HepG2 (cell line): ENCODE results near the gene LINS1. TPM values are rescaled to one million over a fixed set of nuclear protein-coding genes. Genes with fewer than 3 reads are reported as not detected.

Source experiments
- ATAC-seq: fragments of 200-7000 bp; cut with Tn5 transposase; 3 replicates; pipeline ENCODE4 v1.9.1; 2020; ENCODE audit warnings: mild to moderate bottlenecking, moderate library complexity
- BruUV-seq: library from RNA; stranded (reverse); fragments of 400-500 nt; replicated peaks from 2 replicates; lab custom pipeline; 2021; lab: Mats Ljungman, UMichigan
- CTCF ChIA-PET: fragments of 300-600 bp; formaldehyde crosslinking; extraction: SDS; loops from one replicate; lab custom pipeline; 2021; ENCODE audit warnings: low total read pairs, inconsistent platforms, low intra/inter-chr PET ratio; lab: Yijun Ruan, JAX
- POLR2A ChIA-PET: fragments of 350-600 bp; sonication (Branson Sonifier 250); formaldehyde crosslinking; loops from one replicate; lab custom pipeline; 2020; ENCODE audit warnings: antibody characterized with exemption, inconsistent platforms; lab: Yijun Ruan, JAX
- DNase-seq: peaks from one replicate; pipeline ENCODE4 v3.0.0-alpha.2; 2015; ENCODE audit warnings: low spot score
- FAIRE-seq: peaks from 3 replicates; lab custom pipeline; 2011; peaks lifted over from hg19 to GRCh38; lab: Jason Lieb, UNC
- H2AFZ ChIP-seq: one replicate; pipeline ENCODE4 v1.6.1; 2011; ENCODE audit warnings: low read length, inconsistent platforms
- H3K27ac ChIP-seq: fragments of 300-600 bp; 3 replicates; pipeline ENCODE4 v1.8.0; 2011; ENCODE audit warnings: mixed run types, mild to moderate bottlenecking, mixed read lengths, low read length, inconsistent platforms; ENCODE audit not compliant: insufficient read depth; ENCODE audit errors: extremely low read length
- H3K27me3 ChIP-seq, 2 experiments: fragments of 200-600 bp in 1 of 2; 2 replicates in 1 of 2; 3 replicates in 1 of 2; pipeline versions ENCODE4 v1.6.0 to v1.8.0; 2011; ENCODE audit warnings: low read length in 2 of 2, mild to moderate bottlenecking in 2 of 2, moderate library complexity in 2 of 2, inconsistent platforms in 1 of 2; ENCODE audit not compliant: insufficient read depth in 2 of 2, control insufficient read depth in 1 of 2
- H3K36me3 ChIP-seq, 2 experiments: fragments of 200-600 bp in 1 of 2; replicated peaks in 1 of 2; 2 replicates in 1 of 2; 3 replicates in 1 of 2; pipeline versions ENCODE4 v1.5.1 to v1.8.0; 2011; ENCODE audit warnings: low read length in 2 of 2, inconsistent platforms in 1 of 2; ENCODE audit not compliant: insufficient read depth in 2 of 2, control insufficient read depth in 1 of 2
- H3K4me1 ChIP-seq: 2 replicates; pipeline ENCODE4 v1.5.1; 2012; ENCODE audit warnings: low read length, inconsistent platforms; ENCODE audit not compliant: insufficient read depth
- H3K4me2 ChIP-seq: 2 replicates; pipeline ENCODE4 v1.6.0; 2011; ENCODE audit warnings: low read depth, low read length, inconsistent platforms
- H3K4me3 ChIP-seq, 3 experiments: fragments of 200-600 bp in 1 of 3; sonication (generic), shearing (Covaris generic) in 1 of 3; replicated peaks in 1 of 3; 2 replicates each; pipeline ENCODE4 v1.5.1; 2011 to 2016; ENCODE audit warnings: low read length in 3 of 3, inconsistent platforms in 2 of 3, low read depth in 2 of 3, mild to moderate bottlenecking in 2 of 3, control low read depth in 1 of 3, mixed read lengths in 1 of 3; ENCODE audit not compliant: insufficient read depth in 1 of 3
- H3K79me2 ChIP-seq: one replicate; pipeline ENCODE4 v1.6.1; 2011; ENCODE audit warnings: low read length, inconsistent platforms; ENCODE audit not compliant: insufficient read depth
- H3K9ac ChIP-seq: 2 replicates; pipeline ENCODE4 v1.6.0; 2011; ENCODE audit warnings: mild to moderate bottlenecking, low read depth, low read length, inconsistent platforms; ENCODE audit not compliant: insufficient read depth
- H3K9me3 ChIP-seq: 2 replicates; pipeline ENCODE4 v1.5.1; 2012; ENCODE audit warnings: mild to moderate bottlenecking, low read length
- H4K20me1 ChIP-seq: 2 replicates; pipeline ENCODE4 v1.6.0; 2011; ENCODE audit warnings: inconsistent platforms, mild to moderate bottlenecking, low read length, moderate library complexity; ENCODE audit not compliant: insufficient read depth
- HOXA5 ChIP-seq: sonication (generic); formaldehyde crosslinking; IDR thresholded peaks from 2 replicates; pipeline ENCODE4 v1.4.0; 2020; ENCODE audit warnings: missing genetic modification reagents
- JUND ChIP-seq: sonication (generic); formaldehyde crosslinking; IDR thresholded peaks from 2 replicates; pipeline ENCODE4 v1.8.0; 2022; ENCODE audit warnings: mild to moderate bottlenecking, missing genetic modification reagents
- KDM3A ChIP-seq: IDR thresholded peaks from 2 replicates; pipeline ENCODE4 v1.6.1; 2018; ENCODE audit warnings: low read depth, missing compliant biosample characterization
- KMT2A ChIP-seq: sonication (generic); formaldehyde crosslinking; IDR thresholded peaks from 2 replicates; pipeline ENCODE4 v1.4.0; 2020; ENCODE audit warnings: missing genetic modification reagents
- POLR2A ChIP-seq, 2 experiments: IDR thresholded peaks; 2 replicates each; pipeline ENCODE4 v1.6.1; 2011; ENCODE audit warnings: low read depth in 2 of 2, low read length in 2 of 2, mild to moderate bottlenecking in 1 of 2, moderate library complexity in 1 of 2; ENCODE audit not compliant: insufficient read depth in 1 of 2
- SP5 ChIP-seq: IDR thresholded peaks from 2 replicates; pipeline ENCODE4 v1.6.1; 2016; ENCODE audit warnings: low read depth, borderline replicate concordance
- ZFAT ChIP-seq: sonication (generic); formaldehyde crosslinking; conservative IDR thresholded peaks from 2 replicates; pipeline ENCODE4 v1.8.1; 2023; ENCODE audit warnings: missing genetic modification reagents, inconsistent platforms
- WGBS: methylation state at CpG from one replicate; pipeline ENCODE4 v1.1.6; 2017; ENCODE audit warnings: low lambda C conversion rate; 5-methylcytosine and 5-hydroxymethylcytosine counted together
- in situ Hi-C: cut with HindIII; loops from 2 replicates; pipeline ENCODE4 v1.10.0; 2017; ENCODE audit warnings: low pct_unique_long_range_greater_than_20kb; ENCODE audit not compliant: extremely low pct_ligation_motif_present
- intact Hi-C: fragments of 100-400 bp; cut with micrococcal nuclease; formaldehyde crosslinking; loops from one replicate; pipeline ENCODE4 v1.10.0; 2022; ENCODE audit not compliant: unreplicated experiment
- polyA plus RNA-seq, 8 experiments: library from polyadenylated mRNA; depleted of rRNA in 3 of 8; stranded (reverse) in 7 of 8; unstranded in 1 of 8; fragments of >200 nt; fragmentation: Illumina TruSeq in 4 of 8; extraction: Trizol in 4 of 8; gene quantifications; 2 replicates each; pipeline versions ENCODE4 v1.2.1 to v1.2.3, GENCODE V29; 2011 to 2016; ENCODE audit warnings: low read depth in 4 of 8, missing spikeins in 1 of 8, mixed read lengths in 1 of 8; ENCODE audit not compliant: insufficient read depth in 1 of 8
- total RNA-seq, 5 experiments: library from RNA; depleted of rRNA; stranded (reverse); fragments of >200 nt; fragmentation: Illumina TruSeq; extraction: Trizol; gene quantifications; 2 replicates each; pipeline ENCODE4 v1.2.3, GENCODE V29; 2016; ENCODE audit warnings: low read depth in 1 of 5
- TF ChIP-seq, protein P1 (sequence below): sonication (generic); formaldehyde crosslinking; IDR thresholded peaks from 2 replicates; pipeline ENCODE4 v1.4.0; 2020; ENCODE audit warnings: missing genetic modification reagents
- TF ChIP-seq, protein P2 (sequence below): sonication (generic); formaldehyde crosslinking; IDR thresholded peaks from 2 replicates; pipeline ENCODE4 v1.8.0; 2022; ENCODE audit warnings: mild to moderate bottlenecking, missing genetic modification reagents, moderate library complexity

Gene LINS1
- total and polyA plus RNA-seq, 2 of the 13 experiments (the other 11 are each of a cell fraction or from before 2014, with no cell fraction given): 9.8 to 10.4 TPM

DNA sequence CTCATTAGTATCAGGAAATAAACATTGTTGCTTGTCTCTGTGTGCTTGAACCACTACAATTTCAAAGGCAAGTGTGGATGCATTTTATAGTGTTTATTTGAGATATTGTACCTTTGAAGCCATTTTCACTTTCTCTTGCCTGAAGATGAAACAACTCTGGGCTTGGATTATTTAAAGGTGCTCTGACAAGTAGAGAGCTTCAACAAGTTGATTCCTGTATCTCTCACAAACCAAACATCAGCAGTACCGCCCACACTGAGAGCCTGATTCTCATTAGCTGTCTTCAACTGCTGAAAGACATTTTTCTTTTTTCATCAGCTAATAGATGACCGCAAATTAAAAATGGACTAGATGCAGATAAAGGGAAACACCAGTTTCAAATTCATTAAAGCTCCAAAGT lies 72.4 kb downstream of the LINS1 start:
- FAIRE-seq (no peak), DNase-seq (no peak), ATAC-seq (no peak)
- WGBS: 37% methylated on average over 2 of the region's 2 CpGs
- in situ Hi-C loops: no loop called here
- no peak overlapping the region for H3K9ac ChIP-seq
- no peak overlapping the region for H3K27ac ChIP-seq
- H3K27me3 ChIP-seq: peaks cover 3 to 40% of the 10 kb centered on the region in 2 experiments; a peak in 4 of 5 replicates
- no peaks in the 10 kb centered on the region for H3K9me3 ChIP-seq
- POLR2A ChIA-PET: no interaction called here
- intact Hi-C loops: no loop called here
- H3K4me1 ChIP-seq: no peaks in the 10 kb centered on the region
- CTCF ChIA-PET: no interaction called here
- no peak overlapping the region for H3K4me2 ChIP-seq
- H3K4me3 ChIP-seq: no peak overlapping the region
- TF ChIP-seq, protein P1, sequence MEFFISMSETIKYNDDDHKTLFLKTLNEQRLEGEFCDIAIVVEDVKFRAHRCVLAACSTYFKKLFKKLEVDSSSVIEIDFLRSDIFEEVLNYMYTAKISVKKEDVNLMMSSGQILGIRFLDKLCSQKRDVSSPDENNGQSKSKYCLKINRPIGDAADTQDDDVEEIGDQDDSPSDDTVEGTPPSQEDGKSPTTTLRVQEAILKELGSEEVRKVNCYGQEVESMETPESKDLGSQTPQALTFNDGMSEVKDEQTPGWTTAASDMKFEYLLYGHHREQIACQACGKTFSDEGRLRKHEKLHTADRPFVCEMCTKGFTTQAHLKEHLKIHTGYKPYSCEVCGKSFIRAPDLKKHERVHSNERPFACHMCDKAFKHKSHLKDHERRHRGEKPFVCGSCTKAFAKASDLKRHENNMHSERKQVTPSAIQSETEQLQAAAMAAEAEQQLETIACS (CRISPR knock-in tag): no peak
- no peak for TF ChIP-seq SP5 (CRISPR knock-in tag)
- TF ChIP-seq KMT2A (CRISPR knock-in tag): no peak
- TF ChIP-seq HOXA5 (CRISPR knock-in tag): no peak
- TF ChIP-seq, protein P2, sequence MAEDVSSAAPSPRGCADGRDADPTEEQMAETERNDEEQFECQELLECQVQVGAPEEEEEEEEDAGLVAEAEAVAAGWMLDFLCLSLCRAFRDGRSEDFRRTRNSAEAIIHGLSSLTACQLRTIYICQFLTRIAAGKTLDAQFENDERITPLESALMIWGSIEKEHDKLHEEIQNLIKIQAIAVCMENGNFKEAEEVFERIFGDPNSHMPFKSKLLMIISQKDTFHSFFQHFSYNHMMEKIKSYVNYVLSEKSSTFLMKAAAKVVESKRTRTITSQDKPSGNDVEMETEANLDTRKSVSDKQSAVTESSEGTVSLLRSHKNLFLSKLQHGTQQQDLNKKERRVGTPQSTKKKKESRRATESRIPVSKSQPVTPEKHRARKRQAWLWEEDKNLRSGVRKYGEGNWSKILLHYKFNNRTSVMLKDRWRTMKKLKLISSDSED (CRISPR knock-in tag): no peak
- TF ChIP-seq JUND (CRISPR knock-in tag): no peak
- TF ChIP-seq KDM3A (CRISPR knock-in tag): no peak
- TF ChIP-seq ZFAT (CRISPR knock-in tag): no peak
- no peak for TF ChIP-seq POLR2A (IDR thresholded peaks at IDR 0.05; ENCODE audit: insufficient read depth in 1 of 2, low read depth in 2 of 2, low read length in 2 of 2)
- no TSS peak for BruUV-seq
- H3K79me2 ChIP-seq: no peaks in the 10 kb centered on the region
- no peaks in the 10 kb centered on the region for H3K36me3 ChIP-seq
- no peak overlapping the region for H2AFZ ChIP-seq
- H4K20me1 ChIP-seq: no peaks in the 10 kb centered on the region
